ENCODE data around the gene IL17REL. TPM values are rescaled to one million over a fixed set of nuclear protein-coding genes. Genes with fewer than 3 reads are reported as not detected.

Gene IL17REL
- total RNA-seq, 1 experiment from 2014 or later: not detected

DNA sequence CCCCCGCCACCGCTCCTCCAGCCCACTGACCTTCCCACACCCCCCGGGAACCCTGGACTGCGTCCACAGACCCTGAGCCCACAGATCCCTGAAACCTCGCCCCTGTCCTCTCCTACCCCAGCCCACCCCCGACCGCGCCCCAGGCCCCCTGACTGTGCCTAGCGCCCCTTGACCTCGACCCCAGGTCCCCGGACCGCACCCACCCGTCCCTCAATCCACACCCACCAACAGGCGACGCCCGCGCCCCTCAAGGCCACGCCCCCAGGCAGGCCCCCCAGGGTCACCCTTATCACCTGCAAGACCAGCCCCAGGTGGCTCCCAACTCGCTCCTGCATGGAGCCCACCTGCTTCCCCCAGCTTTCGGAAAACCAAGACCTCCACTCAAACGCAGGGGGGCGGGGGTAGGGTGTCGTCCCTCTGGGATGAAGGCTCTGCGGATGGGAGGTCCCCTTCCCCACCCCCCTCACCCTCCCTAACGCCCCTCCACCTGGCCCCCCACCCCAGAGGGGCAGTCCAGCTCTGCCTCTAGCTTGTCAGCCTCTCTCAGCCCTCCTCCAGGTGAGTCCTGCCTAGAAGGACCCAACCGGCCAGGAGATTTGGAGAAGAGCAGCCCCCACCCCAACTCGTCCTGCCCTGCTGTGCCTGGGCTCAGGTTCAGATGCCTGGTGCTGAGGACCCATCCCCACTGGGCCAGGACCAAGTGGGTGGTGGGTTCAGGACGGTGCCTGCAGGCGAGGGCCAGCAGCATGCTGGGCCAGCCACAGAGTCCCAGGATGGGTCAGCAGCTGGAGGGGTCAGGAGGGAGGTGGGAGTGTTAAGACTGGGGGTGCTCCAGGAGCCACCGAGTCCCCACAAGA, 3.1 kb upstream of the IL17REL start:
- Histone ChIP-seq H3K9me3 (no peaks in the 10 kb centered on the region), H3K36me3 (ENCODE audit: control insufficient read depth, insufficient read depth, low read length) (no peaks in the 10 kb centered on the region), H3K27me3 (replicated peaks; ENCODE audit: control insufficient read depth, insufficient read depth, low read length) (no peaks in the 10 kb centered on the region; the same call in 1 of the 2 replicates), H3K4me3 (ENCODE audit: low read depth, low read length) (no peak overlapping the region), H3K4me1 (peaks cover 18% of the 10 kb centered on the region)
- Mint-ChIP-seq H3K27me3 (ENCODE audit: insufficient read depth, unreplicated experiment) (no peaks in the 10 kb centered on the region), H3K27ac (ENCODE audit: unreplicated experiment) (no peak overlapping the region), H3K36me3 (ENCODE audit: insufficient read depth, unreplicated experiment) (no peaks in the 10 kb centered on the region), H3K4me3 (ENCODE audit: unreplicated experiment) (peak overlapping the region; percentile 36), H3K9me3 (ENCODE audit: unreplicated experiment) (no peaks in the 10 kb centered on the region), H3K4me1 (ENCODE audit: low read depth, unreplicated experiment) (no peaks in the 10 kb centered on the region)
- TF ChIP-seq, protein P1, sequence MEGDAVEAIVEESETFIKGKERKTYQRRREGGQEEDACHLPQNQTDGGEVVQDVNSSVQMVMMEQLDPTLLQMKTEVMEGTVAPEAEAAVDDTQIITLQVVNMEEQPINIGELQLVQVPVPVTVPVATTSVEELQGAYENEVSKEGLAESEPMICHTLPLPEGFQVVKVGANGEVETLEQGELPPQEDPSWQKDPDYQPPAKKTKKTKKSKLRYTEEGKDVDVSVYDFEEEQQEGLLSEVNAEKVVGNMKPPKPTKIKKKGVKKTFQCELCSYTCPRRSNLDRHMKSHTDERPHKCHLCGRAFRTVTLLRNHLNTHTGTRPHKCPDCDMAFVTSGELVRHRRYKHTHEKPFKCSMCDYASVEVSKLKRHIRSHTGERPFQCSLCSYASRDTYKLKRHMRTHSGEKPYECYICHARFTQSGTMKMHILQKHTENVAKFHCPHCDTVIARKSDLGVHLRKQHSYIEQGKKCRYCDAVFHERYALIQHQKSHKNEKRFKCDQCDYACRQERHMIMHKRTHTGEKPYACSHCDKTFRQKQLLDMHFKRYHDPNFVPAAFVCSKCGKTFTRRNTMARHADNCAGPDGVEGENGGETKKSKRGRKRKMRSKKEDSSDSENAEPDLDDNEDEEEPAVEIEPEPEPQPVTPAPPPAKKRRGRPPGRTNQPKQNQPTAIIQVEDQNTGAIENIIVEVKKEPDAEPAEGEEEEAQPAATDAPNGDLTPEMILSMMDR (IDR thresholded peaks at IDR 0.05; ENCODE audit: insufficient read depth in 1 of 2, low read depth in 1 of 2, low read length in 1 of 2, severe bottlenecking in 1 of 2, unreplicated experiment in 1 of 2): no peak
- BruUV-seq (replicated peaks): no TSS peak
- POLR2A ChIA-PET: no interaction called here
- intact Hi-C loops (cut with micrococcal nuclease; ENCODE audit: unreplicated experiment): no loop called here
- CTCF ChIA-PET: interaction anchor here (0.6 to 0.7 kb wide), 2 partner anchors 80 to 237 kb away, joined by 3 to 5 read pairs; no protein-coding TSS in a partner anchor
- no peak for DNase-seq

DNA sequence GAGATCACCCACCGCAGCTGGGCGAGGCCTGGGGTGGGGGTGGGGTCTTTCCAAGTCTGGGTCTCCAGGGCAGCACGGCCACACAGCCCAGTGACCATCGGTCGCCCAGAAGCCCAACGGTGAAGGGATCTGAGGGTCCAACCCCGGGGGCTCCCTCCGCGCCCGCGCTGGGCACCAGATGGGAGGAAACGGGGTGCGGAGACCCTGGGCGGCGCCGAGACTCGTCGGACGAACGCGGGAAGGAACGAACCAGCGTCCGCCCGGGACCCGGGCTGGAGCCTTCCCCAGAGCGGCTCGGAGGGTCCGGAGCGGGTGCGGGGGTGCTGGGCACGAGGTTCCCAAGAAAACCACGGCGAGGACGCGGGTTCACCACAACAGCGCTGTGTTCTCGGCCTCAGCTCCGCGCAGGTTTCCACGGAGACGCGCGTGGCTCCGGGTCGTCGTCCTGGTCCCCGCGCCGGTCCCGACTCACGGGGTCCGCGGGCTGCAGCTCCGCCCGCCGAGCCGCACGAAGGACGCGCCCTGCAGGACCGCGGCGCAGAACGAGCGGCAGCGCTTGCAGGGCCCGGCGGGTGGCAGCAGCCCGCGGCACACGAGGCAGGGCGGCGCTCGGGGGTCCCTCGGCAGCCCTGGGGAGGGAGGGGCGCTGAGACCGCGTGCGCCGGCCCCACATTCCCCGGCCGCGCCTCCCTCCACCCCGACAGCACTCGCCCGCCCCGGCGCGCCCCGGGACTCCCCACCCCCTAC, 2.3 kb upstream of the IL17REL start:
- Histone ChIP-seq H3K4me1 (peaks cover 18% of the 10 kb centered on the region), H3K4me3 (ENCODE audit: low read depth, low read length) (peak overlapping the region; percentile 9), H3K27me3 (replicated peaks; ENCODE audit: control insufficient read depth, insufficient read depth, low read length) (no peaks in the 10 kb centered on the region; the same call in 1 of the 2 replicates), H3K9me3 (no peaks in the 10 kb centered on the region), H3K36me3 (ENCODE audit: control insufficient read depth, insufficient read depth, low read length) (no peaks in the 10 kb centered on the region)
- Mint-ChIP-seq H3K4me1 (ENCODE audit: low read depth, unreplicated experiment) (no peaks in the 10 kb centered on the region), H3K36me3 (ENCODE audit: insufficient read depth, unreplicated experiment) (no peaks in the 10 kb centered on the region), H3K9me3 (ENCODE audit: unreplicated experiment) (no peaks in the 10 kb centered on the region), H3K27ac (ENCODE audit: unreplicated experiment) (no peak overlapping the region), H3K4me3 (ENCODE audit: unreplicated experiment) (no peak overlapping the region), H3K27me3 (ENCODE audit: insufficient read depth, unreplicated experiment) (no peaks in the 10 kb centered on the region)
- POLR2A ChIA-PET: no interaction called here
- CTCF ChIA-PET: interaction anchor here (0.7 kb wide), 1 partner anchor 79 kb away, joined by 3 read pairs; no protein-coding TSS in a partner anchor
- intact Hi-C loops (cut with micrococcal nuclease; ENCODE audit: unreplicated experiment): no loop called here
- DNase-seq: no peak
- TF ChIP-seq, protein P1 (IDR thresholded peaks at IDR 0.05; ENCODE audit: insufficient read depth in 1 of 2, low read depth in 1 of 2, low read length in 1 of 2, severe bottlenecking in 1 of 2, unreplicated experiment in 1 of 2): no peak
- BruUV-seq (replicated peaks): no TSS peak

DNA sequence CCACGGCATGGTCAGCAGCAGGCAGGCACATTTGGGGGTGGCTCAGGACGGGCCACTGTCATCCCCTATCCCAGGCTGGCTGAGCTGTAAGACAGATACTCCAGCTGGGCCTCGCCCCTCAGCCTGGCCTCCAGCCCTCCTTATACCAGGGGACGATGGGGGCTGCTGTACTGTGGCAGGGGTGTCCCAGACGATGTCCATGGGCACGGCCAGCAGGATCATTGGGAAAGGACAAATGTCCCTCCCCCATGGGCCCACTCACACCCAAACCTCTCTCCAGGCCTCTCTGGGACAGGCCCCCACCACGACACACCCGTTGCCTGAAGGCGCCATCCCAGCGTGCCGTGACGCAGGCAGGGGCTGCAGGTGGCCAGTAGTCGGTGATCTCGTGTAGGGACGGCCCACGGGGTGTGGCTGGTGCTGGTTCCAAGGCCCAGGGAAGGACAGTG, 1.5 kb upstream of the IL17REL start:
- TF ChIP-seq, protein P1 (IDR thresholded peaks at IDR 0.05; ENCODE audit: insufficient read depth in 1 of 2, low read depth in 1 of 2, low read length in 1 of 2, severe bottlenecking in 1 of 2, unreplicated experiment in 1 of 2): no peak
- no peak overlapping the region for H3K27ac Mint-ChIP-seq (ENCODE audit: unreplicated experiment)
- no peaks in the 10 kb centered on the region for H3K36me3 ChIP-seq (ENCODE audit: control insufficient read depth, insufficient read depth, low read length)
- no peak overlapping the region for H3K4me3 ChIP-seq (ENCODE audit: low read depth, low read length)
- POLR2A ChIA-PET: no interaction called here
- no TSS peak for BruUV-seq (replicated peaks)
- DNase-seq: no peak
- H3K27me3 Mint-ChIP-seq (ENCODE audit: insufficient read depth, unreplicated experiment): no peaks in the 10 kb centered on the region
- H3K4me3 Mint-ChIP-seq (ENCODE audit: unreplicated experiment): no peak overlapping the region
- CTCF ChIA-PET: interaction anchor here (0.9 to 1.3 kb wide), 2 partner anchors 16 to 83 kb away, joined by 3 read pairs; no protein-coding TSS in a partner anchor
- intact Hi-C loops (cut with micrococcal nuclease; ENCODE audit: unreplicated experiment): no loop called here
- peaks cover 18% of the 10 kb centered on the region for H3K4me1 ChIP-seq
- H3K36me3 Mint-ChIP-seq (ENCODE audit: insufficient read depth, unreplicated experiment): no peaks in the 10 kb centered on the region
- H3K9me3 ChIP-seq: no peaks in the 10 kb centered on the region
- H3K27me3 ChIP-seq (replicated peaks; ENCODE audit: control insufficient read depth, insufficient read depth, low read length): no peaks in the 10 kb centered on the region
- H3K4me1 Mint-ChIP-seq (ENCODE audit: low read depth, unreplicated experiment): no peaks in the 10 kb centered on the region
- no peaks in the 10 kb centered on the region for H3K9me3 Mint-ChIP-seq (ENCODE audit: unreplicated experiment)

Measured in Caco-2 (cell line).